GM19328 (cell line): ENCODE measurements around the gene FEM1B.
A peak's percentile ranks its signal among the peaks of the same experiment; 100 is the strongest.
"Not testable (repeated sequence)": the region's sequence is repeated elsewhere in the genome, so short reads cannot be mapped to it uniquely, and the experiment has no call there.

Experiments used
- ATAC-seq: cut with Tn5 transposase; IDR thresholded peaks from one replicate; pipeline ENCODE4 v1.9.1; 2021; ENCODE audit warnings: mild to moderate bottlenecking, moderate library complexity; ENCODE audit not compliant: unreplicated experiment

The FEM1B gene

GRCh38 chr15:68277603-68278344 lies at the start of gene FEM1B:
Gene FEM1B, plus strand, starts transcription at chr15:68277745. Its CDS starts 673 bp downstream, at chr15:68278418.
- peak; percentile 75 for ATAC-seq

- ATAC-seq = no peak
Observed at GRCh38 chr15:68228143-68228970, 49.2 kb upstream of the FEM1B start.

DNA sequence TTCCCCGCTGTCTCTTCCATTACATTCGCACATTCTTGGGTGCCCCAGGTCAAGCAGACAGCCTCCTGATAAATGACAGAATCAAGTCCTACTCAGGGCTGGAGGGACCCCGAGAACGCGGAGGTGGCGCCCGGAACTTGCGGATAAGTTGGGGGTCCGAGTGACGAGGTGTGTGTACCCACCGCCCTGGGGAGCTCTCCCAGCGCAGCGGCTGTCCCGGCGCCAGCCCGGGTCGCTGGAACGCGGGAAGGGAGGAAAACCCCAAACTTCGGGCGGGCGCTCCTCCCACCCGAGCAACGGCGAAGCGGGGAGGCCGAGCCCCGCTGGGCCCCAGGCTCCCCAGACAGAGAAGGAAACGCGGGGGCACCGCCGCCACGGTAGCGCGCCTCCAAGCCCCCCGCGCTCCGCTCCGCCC lies 48.6 kb upstream of the FEM1B start:
- no peak for ATAC-seq

DNA sequence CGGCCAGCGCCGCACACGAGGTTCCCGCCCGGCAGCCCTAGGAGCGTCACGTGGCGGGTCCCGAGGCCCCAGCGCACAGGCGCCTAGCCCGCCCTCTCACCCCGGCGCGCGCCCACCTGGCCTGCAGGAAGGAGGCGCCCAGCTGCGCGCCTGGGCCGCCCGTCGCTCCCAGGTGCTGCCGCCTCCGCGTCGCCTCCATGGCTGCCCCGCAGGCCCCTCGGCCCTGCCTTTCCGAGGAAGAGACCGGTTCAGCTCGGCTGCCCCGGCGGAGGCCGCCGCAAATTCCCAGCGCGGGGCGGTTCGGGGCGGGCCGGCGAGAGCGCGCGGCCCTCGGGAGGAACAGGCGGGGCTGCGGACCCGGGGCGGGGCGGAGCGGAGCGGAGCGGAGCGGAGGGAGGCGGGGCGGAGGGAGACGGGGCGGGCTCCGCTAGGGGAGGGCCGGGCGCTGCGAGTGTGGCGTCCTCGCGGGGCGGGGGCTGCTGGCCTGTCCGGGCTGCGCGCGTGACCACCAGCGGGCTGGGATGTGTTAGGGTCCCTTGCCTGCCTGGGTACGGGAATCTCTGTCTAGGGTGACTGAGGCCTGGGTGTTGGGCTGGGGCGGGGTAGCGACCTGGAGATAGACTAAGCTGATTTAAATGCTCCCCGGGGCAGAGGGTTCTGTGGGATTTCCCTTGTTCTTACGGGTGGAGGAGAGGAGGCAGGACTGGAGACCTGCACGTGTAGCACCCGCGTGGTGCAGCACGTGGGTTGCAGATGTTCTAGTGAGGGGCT lies 48.0 kb upstream of the FEM1B start, which contains the start of gene CLN6:
TSS of gene CLN6 (minus strand) at position 343 of the 771 bp plus-strand sequence. CDS start at position 199, 144 bp downstream.
- peak; percentile 59 for ATAC-seq

DNA sequence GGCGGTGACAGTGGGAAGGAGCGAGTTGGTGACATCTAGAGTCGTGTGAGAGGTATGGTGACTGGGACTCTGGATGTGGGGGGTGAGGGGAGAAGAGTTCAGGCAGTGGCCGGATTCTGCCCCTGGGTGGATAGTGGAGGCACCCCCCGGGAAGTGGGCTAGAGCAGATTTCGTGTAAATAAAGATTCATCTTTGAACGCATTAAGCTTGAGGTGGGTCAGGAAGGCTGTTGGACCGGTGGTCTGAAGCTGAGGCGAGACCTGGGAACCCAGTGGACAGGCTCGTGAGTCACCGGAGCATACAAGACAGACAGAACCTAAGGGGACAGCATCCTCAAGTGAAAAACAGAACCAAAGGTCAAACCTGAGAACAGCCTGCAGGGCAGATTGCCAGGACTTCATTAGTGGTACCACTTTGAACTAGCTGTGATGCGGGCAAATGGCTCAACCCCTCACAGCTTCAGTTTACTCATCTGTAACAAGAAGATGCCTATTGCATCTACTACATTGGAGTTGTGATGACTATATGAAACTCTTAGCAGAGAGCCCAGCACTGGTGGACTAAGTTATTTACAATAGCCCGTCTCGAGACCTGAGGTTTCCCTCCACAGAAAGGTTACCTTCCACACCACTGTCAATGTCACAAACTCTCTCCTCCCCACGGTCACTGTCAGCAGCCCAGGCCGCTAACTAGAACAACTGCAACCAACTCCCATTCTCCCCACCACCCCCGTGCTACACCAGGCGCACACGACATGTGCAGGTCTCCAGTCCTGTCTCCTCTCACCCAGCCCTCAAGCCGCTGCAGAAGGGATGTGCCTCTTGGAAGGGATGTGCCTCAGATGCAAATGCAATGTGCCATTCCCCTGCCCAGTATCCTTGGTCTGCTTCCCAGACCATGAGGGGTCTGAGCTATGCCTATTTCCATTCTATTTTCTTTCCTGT lies 47.1 kb upstream of the FEM1B start:
- ATAC-seq = no peak

- no peak for ATAC-seq
Observed at GRCh38 chr15:68231102-68231818, 46.3 kb upstream of the FEM1B start.

- ATAC-seq = no peak
Observed at GRCh38 chr15:68232449-68232848, 45.1 kb upstream of the FEM1B start.

- ATAC-seq = no peak
Observed at GRCh38 chr15:68232937-68233336, 44.6 kb upstream of the FEM1B start.

DNA sequence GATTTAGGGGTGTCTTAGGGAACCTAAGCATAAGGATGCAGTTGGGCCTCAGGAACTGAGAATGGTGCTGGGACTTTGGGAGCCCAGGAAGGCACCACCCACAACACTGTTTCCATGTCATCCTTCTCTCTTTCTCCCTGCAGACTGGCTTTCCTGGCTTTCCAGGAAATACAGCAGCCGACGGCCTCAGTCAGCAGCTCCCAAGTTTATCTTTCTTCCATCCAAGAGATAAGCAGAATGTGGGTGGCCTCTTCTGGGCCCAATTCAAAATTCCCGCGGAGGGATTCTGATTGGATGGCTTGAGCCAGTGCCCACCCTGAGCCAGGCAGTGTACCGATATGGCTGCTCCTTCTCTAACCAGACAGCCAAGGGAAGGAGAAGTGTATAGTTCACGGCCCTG lies 43.5 kb upstream of the FEM1B start:
- no peak for ATAC-seq

GRCh38 chr15:68234520-68234919 lies 43.0 kb upstream of the FEM1B start:
- not testable (repeated sequence) for ATAC-seq

GRCh38 chr15:68235022-68235421 lies 42.5 kb upstream of the FEM1B start:
- ATAC-seq = no peak

GRCh38 chr15:68239025-68239424 lies 38.5 kb upstream of the FEM1B start:
- no peak for ATAC-seq

- ATAC-seq = no peak
Observed at GRCh38 chr15:68241088-68241935, 36.2 kb upstream of the FEM1B start.

DNA sequence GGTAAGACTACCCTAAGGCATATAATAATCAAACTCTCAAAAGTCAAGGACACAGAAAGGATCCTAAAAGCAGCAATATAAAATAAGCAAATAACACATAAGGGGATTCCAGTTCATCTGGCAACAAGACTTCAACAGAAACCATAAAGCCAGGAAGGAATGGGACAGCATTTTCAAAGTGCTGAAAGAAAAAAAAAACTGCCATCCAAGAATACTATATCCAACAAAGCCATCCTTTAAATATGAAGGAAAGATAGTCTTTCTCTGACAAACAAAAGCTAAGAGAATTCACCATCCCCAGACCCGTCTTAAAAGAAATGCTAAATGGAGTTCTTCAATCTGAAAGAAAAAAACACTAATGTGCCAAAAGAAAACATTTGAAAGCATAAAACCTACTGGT lies 33.3 kb upstream of the FEM1B start:
- ATAC-seq = no peak

DNA sequence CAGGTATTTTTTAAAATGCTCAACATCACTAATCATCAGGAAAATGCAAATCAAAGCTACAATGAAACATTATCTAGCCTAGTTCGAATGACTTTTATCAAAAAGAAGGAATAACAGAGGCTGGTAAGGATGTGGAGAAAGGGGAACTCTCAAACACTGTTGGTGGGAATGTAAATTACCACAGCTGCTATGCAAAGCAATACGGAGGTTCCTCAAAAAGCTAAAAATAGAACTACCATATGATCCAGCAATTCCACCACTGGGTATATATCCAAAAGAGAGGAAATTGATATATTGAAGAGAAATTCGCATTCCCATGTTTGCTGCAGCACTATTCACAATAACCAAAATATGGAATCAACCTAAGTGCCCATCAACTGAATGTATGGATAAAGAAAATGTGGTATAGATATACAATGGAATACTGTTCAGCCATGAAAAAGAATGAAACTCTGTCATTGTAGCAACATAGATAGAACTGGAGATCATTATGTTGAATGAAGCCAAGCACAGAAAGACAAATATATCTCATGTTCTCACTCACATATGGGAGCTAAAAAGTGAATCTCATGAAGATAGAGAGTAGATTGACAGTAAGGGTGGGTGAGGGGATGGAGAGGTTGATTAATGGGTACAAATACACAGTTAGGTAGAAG lies 28.4 kb upstream of the FEM1B start:
- ATAC-seq = no peak

DNA sequence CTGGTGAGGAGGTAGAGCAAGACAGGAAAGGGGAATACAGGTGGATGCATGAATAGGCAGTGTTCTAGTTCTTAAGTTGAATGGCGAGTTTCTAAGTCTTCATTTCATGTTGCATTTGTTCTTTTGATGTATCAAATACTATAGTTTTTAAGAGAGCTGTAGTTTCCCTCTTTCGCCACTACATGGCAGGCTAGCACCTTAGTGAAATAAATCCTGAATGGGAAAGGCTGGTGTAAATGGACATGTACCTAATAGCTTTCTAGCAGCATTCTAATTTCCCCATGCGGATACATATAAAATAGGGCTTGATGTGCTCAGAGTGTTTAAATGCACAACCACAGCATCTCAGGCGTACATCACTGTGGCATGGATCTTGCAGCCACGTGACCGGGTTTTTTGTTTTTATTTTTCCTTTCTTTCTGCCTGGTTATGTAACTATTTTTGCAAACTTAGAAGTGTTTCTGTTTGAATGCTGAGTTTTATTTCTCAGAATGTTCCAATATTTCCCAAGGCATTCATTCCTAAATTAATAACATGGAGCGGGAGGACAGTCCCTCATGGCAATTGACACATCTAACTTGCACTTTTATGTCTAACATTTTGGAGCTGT lies 24.5 kb upstream of the FEM1B start:
- no peak for ATAC-seq

GRCh38 chr15:68256675-68257450 lies 20.7 kb upstream of the FEM1B start:
- ATAC-seq = no peak
